CD14-positive monocyte (primary cell): Measurements from ENCODE around the gene SPAG17. TPM values are rescaled to one million over a fixed set of nuclear protein-coding genes. Genes with fewer than 3 reads are reported as not detected.

Source experiments
- DNase-seq, 3 donors: peaks; one replicate each; pipeline ENCODE4 v3.0.0-alpha.2; 2011 to 2022
- H2AFZ ChIP-seq: 2 replicates; pipeline ENCODE4 v1.6.0; 2012; ENCODE audit warnings: mild to moderate bottlenecking, low read depth, low read length, inconsistent platforms; ENCODE audit not compliant: insufficient read depth, poor library complexity, severe bottlenecking
- H3K27ac ChIP-seq, 2 donors: 1 replicate in 1 of 2; 2 replicates in 1 of 2; pipeline ENCODE4 v1.5.1; 2012 to 2013; ENCODE audit warnings: low read length in 2 of 2, control low read depth in 1 of 2, inconsistent platforms in 1 of 2, low read depth in 1 of 2, mild to moderate bottlenecking in 1 of 2
- H3K27me3 ChIP-seq, 2 donors: one replicate each; pipeline versions ENCODE4 v1.6.0 to v1.6.1; 2011 to 2013; ENCODE audit warnings: low read length in 2 of 2; ENCODE audit not compliant: control insufficient read depth in 2 of 2, insufficient read depth in 2 of 2
- H3K36me3 ChIP-seq, 2 donors: replicated peaks in 1 of 2; 1 replicate in 1 of 2; 2 replicates in 1 of 2; pipeline versions ENCODE4 v1.5.1 to v1.6.1; 2012 to 2013; ENCODE audit warnings: low read length in 2 of 2, control low read depth in 1 of 2, inconsistent platforms in 1 of 2, mild to moderate bottlenecking in 1 of 2; ENCODE audit not compliant: insufficient read depth in 2 of 2, control insufficient read depth in 1 of 2
- H3K4me1 ChIP-seq, 2 donors: 1 replicate in 1 of 2; 2 replicates in 1 of 2; pipeline versions ENCODE4 v1.5.1 to v1.6.1; 2012 to 2013; ENCODE audit warnings: low read length in 2 of 2, control low read depth in 1 of 2, inconsistent platforms in 1 of 2, mild to moderate bottlenecking in 1 of 2, moderate library complexity in 1 of 2; ENCODE audit not compliant: insufficient read depth in 2 of 2, control insufficient read depth in 1 of 2
- H3K4me2 ChIP-seq: replicated peaks from 2 replicates; pipeline ENCODE3; 2012; ENCODE audit warnings: low read length, moderate library complexity, mild to moderate bottlenecking; ENCODE audit not compliant: poor library complexity, severe bottlenecking; ENCODE audit errors: extremely low read depth
- H3K4me3 ChIP-seq, 3 experiments: fragments of 200-600 bp in 1 of 3; sonication (generic) in 1 of 3; replicated peaks in 1 of 3; 1 replicate in 2 of 3; 2 replicates in 1 of 3; pipeline ENCODE4 v1.5.1; 2011 to 2013; ENCODE audit warnings: low read length in 3 of 3, mild to moderate bottlenecking in 3 of 3, control low read depth in 2 of 3, low read depth in 2 of 3, inconsistent platforms in 1 of 3, moderate library complexity in 1 of 3
- H3K79me2 ChIP-seq: 2 replicates; pipeline ENCODE4 v1.6.0; 2012; ENCODE audit warnings: mild to moderate bottlenecking, control low read depth, inconsistent platforms, low read length, moderate library complexity; ENCODE audit not compliant: insufficient read depth
- H3K9ac ChIP-seq: 2 replicates; pipeline ENCODE4 v1.6.0; 2017; ENCODE audit warnings: low read length, mild to moderate bottlenecking; ENCODE audit not compliant: insufficient read depth, poor library complexity, severe bottlenecking
- H3K9me3 ChIP-seq, 2 donors: replicated peaks in 1 of 2; 1 replicate in 1 of 2; 2 replicates in 1 of 2; pipeline versions ENCODE4 v1.5.1 to v1.6.1; 2012 to 2013; ENCODE audit warnings: low read length in 2 of 2, control low read depth in 1 of 2; ENCODE audit not compliant: control insufficient read depth in 1 of 2, insufficient read depth in 1 of 2
- H4K20me1 ChIP-seq: 2 replicates; pipeline ENCODE4 v1.6.0; 2012; ENCODE audit warnings: mild to moderate bottlenecking, low read length, control low read depth, moderate library complexity; ENCODE audit not compliant: insufficient read depth
- H3K27ac Mint-ChIP-seq, 7 donors: one replicate each; pipeline ENCODE4 v1.8.0; 2020; ENCODE audit warnings: mild to moderate bottlenecking in 7 of 7, mixed read lengths in 7 of 7, moderate library complexity in 6 of 7, inconsistent platforms in 2 of 7
- H3K27me3 Mint-ChIP-seq, 3 donors: one replicate each; pipeline ENCODE4 v1.8.0; 2021 to 2022; ENCODE audit warnings: low read depth in 3 of 3, mild to moderate bottlenecking in 3 of 3, mixed read lengths in 3 of 3, moderate library complexity in 3 of 3, inconsistent platforms in 1 of 3
- H3K36me3 Mint-ChIP-seq, 2 donors: one replicate each; pipeline ENCODE4 v1.8.0; 2020; ENCODE audit warnings: mixed read lengths in 2 of 2, inconsistent platforms in 1 of 2, mild to moderate bottlenecking in 1 of 2
- H3K4me1 Mint-ChIP-seq: one replicate; pipeline ENCODE4 v1.8.0; 2020; ENCODE audit warnings: mild to moderate bottlenecking, mixed read lengths
- H3K4me3 Mint-ChIP-seq, 2 donors: one replicate each; pipeline ENCODE4 v1.8.0; 2020; ENCODE audit warnings: mild to moderate bottlenecking in 2 of 2, mixed read lengths in 2 of 2, moderate library complexity in 1 of 2
- H3K9me3 Mint-ChIP-seq, 7 donors: one replicate each; pipeline ENCODE4 v1.8.0; 2020 to 2022; ENCODE audit warnings: mixed read lengths in 7 of 7, mild to moderate bottlenecking in 6 of 7, moderate library complexity in 6 of 7, inconsistent platforms in 2 of 7
- WGBS: methylation state at CpG from one replicate; pipeline ENCODE4 v1.1.5; 2013; ENCODE audit warnings: missing lambda C conversion rate; ENCODE audit not compliant: insufficient coverage; 5-methylcytosine and 5-hydroxymethylcytosine counted together
- intact Hi-C, 2 donors: fragments of 100-400 bp; cut with micrococcal nuclease; formaldehyde crosslinking; loops; one replicate each; pipeline versions ENCODE4 v1.15.0 to v1.15.1; 2023
- polyA plus RNA-seq, 3 donors: library from polyadenylated mRNA; depleted of rRNA in 1 of 3; unstranded in 2 of 3; stranded (reverse) in 1 of 3; fragments of 300-500 nt in 2 of 3; fragments of >200 nt in 1 of 3; fragmentation: Illumina TruSeq in 2 of 3; gene quantifications; 1 replicate in 2 of 3; 2 replicates in 1 of 3; pipeline ENCODE4 v1.2.3, GENCODE V29; 2012 to 2021
- TF ChIP-seq, protein P1 (sequence below): fragments of 200-600 bp; IDR thresholded peaks from one replicate; pipeline ENCODE4 v1.8.0; 2022; ENCODE audit warnings: antibody characterized with exemption, mild to moderate bottlenecking

The SPAG17 gene
- polyA plus RNA-seq, 3 donors, result 0.26 to 0.87 (median 0.68) TPM

DNA sequence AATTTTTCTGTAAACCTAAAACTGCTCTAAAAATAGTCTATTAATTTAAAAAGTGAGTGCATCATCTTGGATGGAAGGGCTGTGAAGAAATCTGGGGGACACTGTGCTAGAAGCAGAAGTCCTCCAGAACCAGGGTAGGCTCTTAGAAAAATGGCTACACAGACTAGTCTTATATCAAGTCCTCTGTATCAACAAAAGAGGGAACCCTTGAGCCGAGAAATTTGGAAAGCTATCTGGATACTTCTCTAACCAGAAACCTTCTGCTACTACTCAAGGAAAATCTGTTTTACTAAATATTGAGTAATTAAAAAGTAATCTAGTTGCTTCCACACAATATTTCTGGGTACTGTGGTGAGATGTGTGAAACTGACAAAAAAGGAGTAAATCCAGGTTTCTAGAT is 163.4 kb downstream of the SPAG17 start:
- H3K36me3 ChIP-seq, result no peaks in the 10 kb centered on the region
- no peaks in the 10 kb centered on the region for H3K27me3 ChIP-seq
- no peak overlapping the region for H3K9ac ChIP-seq
- no peak overlapping the region for H3K4me2 ChIP-seq
- peaks cover 2 to 6% (median 3%) of the 10 kb centered on the region in 3 donors for H3K27me3 Mint-ChIP-seq
- peaks cover 0 to 3% (median 0%) of the 10 kb centered on the region in 7 donors for H3K9me3 Mint-ChIP-seq
- peak; percentile 6 to 39 (median 15) for DNase-seq
- intact Hi-C loops, result loop anchor here in 1 of 2 donors (10.0 kb wide), 1 partner anchor 133 kb away; no protein-coding TSS in a partner anchor
- H3K4me3 ChIP-seq, result no peak overlapping the region
- no peak overlapping the region for H3K4me3 Mint-ChIP-seq
- no peak overlapping the region for H3K27ac Mint-ChIP-seq
- H3K9me3 ChIP-seq, result no peaks in the 10 kb centered on the region
- peaks cover 0 to 2% of the 10 kb centered on the region in 2 donors for H3K36me3 Mint-ChIP-seq
- H4K20me1 ChIP-seq, result no peaks in the 10 kb centered on the region
- no CpG with 5 or more reads among the region's 1 CpG for WGBS
- TF ChIP-seq, protein P1, sequence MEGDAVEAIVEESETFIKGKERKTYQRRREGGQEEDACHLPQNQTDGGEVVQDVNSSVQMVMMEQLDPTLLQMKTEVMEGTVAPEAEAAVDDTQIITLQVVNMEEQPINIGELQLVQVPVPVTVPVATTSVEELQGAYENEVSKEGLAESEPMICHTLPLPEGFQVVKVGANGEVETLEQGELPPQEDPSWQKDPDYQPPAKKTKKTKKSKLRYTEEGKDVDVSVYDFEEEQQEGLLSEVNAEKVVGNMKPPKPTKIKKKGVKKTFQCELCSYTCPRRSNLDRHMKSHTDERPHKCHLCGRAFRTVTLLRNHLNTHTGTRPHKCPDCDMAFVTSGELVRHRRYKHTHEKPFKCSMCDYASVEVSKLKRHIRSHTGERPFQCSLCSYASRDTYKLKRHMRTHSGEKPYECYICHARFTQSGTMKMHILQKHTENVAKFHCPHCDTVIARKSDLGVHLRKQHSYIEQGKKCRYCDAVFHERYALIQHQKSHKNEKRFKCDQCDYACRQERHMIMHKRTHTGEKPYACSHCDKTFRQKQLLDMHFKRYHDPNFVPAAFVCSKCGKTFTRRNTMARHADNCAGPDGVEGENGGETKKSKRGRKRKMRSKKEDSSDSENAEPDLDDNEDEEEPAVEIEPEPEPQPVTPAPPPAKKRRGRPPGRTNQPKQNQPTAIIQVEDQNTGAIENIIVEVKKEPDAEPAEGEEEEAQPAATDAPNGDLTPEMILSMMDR, result peak; percentile 24
- H2AFZ ChIP-seq, result no peak overlapping the region
- H3K4me1 ChIP-seq, result no peaks in the 10 kb centered on the region
- no peaks in the 10 kb centered on the region for H3K79me2 ChIP-seq
- H3K4me1 Mint-ChIP-seq, result peaks cover 15% of the 10 kb centered on the region
- no peak overlapping the region for H3K27ac ChIP-seq

DNA sequence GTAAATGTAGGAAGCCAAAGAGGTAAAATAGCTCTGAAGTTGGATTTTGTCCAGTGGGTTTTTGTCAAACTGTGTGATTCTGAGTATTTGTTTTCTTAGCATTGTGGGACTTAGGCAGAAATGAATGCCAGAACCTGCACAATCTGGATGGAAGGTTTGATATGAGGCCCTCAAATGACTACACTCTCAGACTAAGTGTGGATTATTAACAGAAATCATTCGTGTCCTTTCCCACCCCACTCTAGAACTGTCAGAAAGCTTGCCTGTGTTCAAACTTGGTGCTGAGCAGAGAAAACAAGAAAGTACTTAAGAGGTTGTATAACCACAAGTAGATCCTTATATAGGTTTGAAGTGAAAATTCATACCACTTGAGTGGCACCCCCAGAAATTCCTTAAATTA is 167.0 kb downstream of the SPAG17 start:
- no CpG with 5 or more reads among the region's 1 CpG for WGBS
- DNase-seq, result no peak
- TF ChIP-seq, protein P1, result no peak
- H3K36me3 ChIP-seq, result no peaks in the 10 kb centered on the region
- H3K9me3 ChIP-seq, result no peaks in the 10 kb centered on the region
- no peaks in the 10 kb centered on the region for H3K79me2 ChIP-seq
- intact Hi-C loops, result no loop called here
- H4K20me1 ChIP-seq, result no peaks in the 10 kb centered on the region
- H3K27me3 Mint-ChIP-seq, result peaks cover 0 to 8% (median 0%) of the 10 kb centered on the region in 3 donors
- no peaks in the 10 kb centered on the region for H3K4me1 ChIP-seq
- no peak overlapping the region for H3K4me3 ChIP-seq
- H3K27me3 ChIP-seq, result no peaks in the 10 kb centered on the region
- H3K4me1 Mint-ChIP-seq, result peaks cover 4% of the 10 kb centered on the region
- no peak overlapping the region for H3K9ac ChIP-seq
- no peaks in the 10 kb centered on the region for H3K9me3 Mint-ChIP-seq
- no peak overlapping the region for H2AFZ ChIP-seq
- no peak overlapping the region for H3K27ac ChIP-seq
- H3K36me3 Mint-ChIP-seq, result no peaks in the 10 kb centered on the region
- no peak overlapping the region for H3K4me3 Mint-ChIP-seq
- H3K27ac Mint-ChIP-seq, result no peak overlapping the region
- no peak overlapping the region for H3K4me2 ChIP-seq
